ENCODE data around the gene MYO6. TPM values are rescaled to one million over a fixed set of nuclear protein-coding genes. Genes with fewer than 3 reads are reported as not detected.

The MYO6 gene
- total RNA-seq, 6 experiments from 2014 or later: 18.3 to 21.2 (median 19.4) TPM

GRCh38 chr6:75947935-75948334 lies 198.9 kb downstream of the MYO6 start:
- H3K27ac Mint-ChIP-seq: no peak overlapping the region
- no peaks in the 10 kb centered on the region for H3K9me3 Mint-ChIP-seq
- H3K4me1 Mint-ChIP-seq (ENCODE audit: low read depth): no peaks in the 10 kb centered on the region
- TF ChIP-seq CTCF (IDR thresholded peaks at IDR 0.05): no peak
- no peak for DNase-seq
- H3K27me3 Mint-ChIP-seq (ENCODE audit: insufficient read depth): peaks cover 10% of the 10 kb centered on the region
- H3K4me3 Mint-ChIP-seq: no peak overlapping the region
- H3K36me3 Mint-ChIP-seq (ENCODE audit: low read depth): no peaks in the 10 kb centered on the region

GRCh38 chr6:75952128-75952527 lies 203.1 kb downstream of the MYO6 start:
- H3K36me3 Mint-ChIP-seq (ENCODE audit: low read depth): no peaks in the 10 kb centered on the region
- H3K27me3 Mint-ChIP-seq (ENCODE audit: insufficient read depth): peaks cover 9% of the 10 kb centered on the region; the same call in 1 of the 2 replicates
- TF ChIP-seq CTCF (IDR thresholded peaks at IDR 0.05): no peak
- no peaks in the 10 kb centered on the region for H3K4me1 Mint-ChIP-seq (ENCODE audit: low read depth)
- no peak for DNase-seq
- no peaks in the 10 kb centered on the region for H3K9me3 Mint-ChIP-seq
- no peak overlapping the region for H3K4me3 Mint-ChIP-seq
- no peak overlapping the region for H3K27ac Mint-ChIP-seq

GRCh38 chr6:75963569-75963968 lies 214.5 kb downstream of the MYO6 start:
- Mint-ChIP-seq H3K9me3 (no peaks in the 10 kb centered on the region), H3K36me3 (ENCODE audit: low read depth) (no peaks in the 10 kb centered on the region), H3K27me3 (ENCODE audit: insufficient read depth) (peaks cover 12% of the 10 kb centered on the region), H3K27ac (no peak overlapping the region), H3K4me3 (no peak overlapping the region), H3K4me1 (ENCODE audit: low read depth) (no peaks in the 10 kb centered on the region)
- DNase-seq: no peak
- TF ChIP-seq CTCF (IDR thresholded peaks at IDR 0.05): no peak

- no peaks in the 10 kb centered on the region for H3K36me3 Mint-ChIP-seq (ENCODE audit: low read depth)
- H3K9me3 Mint-ChIP-seq: no peaks in the 10 kb centered on the region
Observed at GRCh38 chr6:75968143-75968542, 219.1 kb downstream of the MYO6 start.

More at GRCh38 chr6:75968143-75968542, 219.1 kb downstream of the MYO6 start:
- no peak overlapping the region for H3K4me3 Mint-ChIP-seq
- H3K4me1 Mint-ChIP-seq (ENCODE audit: low read depth): no peaks in the 10 kb centered on the region
- DNase-seq: no peak
- TF ChIP-seq CTCF (IDR thresholded peaks at IDR 0.05): no peak
- H3K27me3 Mint-ChIP-seq (ENCODE audit: insufficient read depth): peaks cover 3% of the 10 kb centered on the region
- no peak overlapping the region for H3K27ac Mint-ChIP-seq

Other genes starting within 250 kb of the MYO6 start
- gene SENP6, start 147.4 kb upstream of the MYO6 start, total RNA-seq (2021; fragmentation: NEBNext Ultra II Directional; extraction: Animal tissue kit (Norgen Biotek cat#: 25700)): 10 to 100 TPM; 52.0 to 63.1 (median 57.4) TPM